B cell (primary cell): ENCODE measurements around the gene SLC25A13. TPM values are rescaled to one million over a fixed set of nuclear protein-coding genes. Genes with fewer than 3 reads are reported as not detected.

ENCODE experiments used
- ATAC-seq: fragments of 200-7000 bp; cut with Tn5 transposase; one replicate; pipeline ENCODE4 v1.10.0; 2021; ENCODE audit warnings: low read depth, mild to moderate bottlenecking, moderate number of reproducible peaks, moderate library complexity
- CTCF ChIA-PET: fragments of 350-600 bp; sonication (Branson Sonifier 250); formaldehyde crosslinking; loops from one replicate; lab custom pipeline; 2021; ENCODE audit warnings: antibody characterized with exemption, inconsistent platforms; lab: Charles Lee
- POLR2A ChIA-PET: fragments of 350-600 bp; sonication (Branson Sonifier 250); formaldehyde crosslinking; loops from one replicate; lab custom pipeline; 2021; ENCODE audit warnings: antibody characterized with exemption; lab: Charles Lee
- DNase-seq: peaks from one replicate; pipeline ENCODE4 v3.0.0; 2013
- H2AFZ ChIP-seq: 2 replicates; pipeline ENCODE4 v1.6.1; 2012; ENCODE audit warnings: mild to moderate bottlenecking, low read depth, low read length; ENCODE audit not compliant: insufficient read depth, poor library complexity, severe bottlenecking
- H3K27ac ChIP-seq, 2 donors: 1 replicate in 1 of 2; 2 replicates in 1 of 2; pipeline ENCODE4 v1.5.1; 2012 to 2013; ENCODE audit warnings: low read length in 2 of 2, mild to moderate bottlenecking in 2 of 2, moderate library complexity in 1 of 2
- H3K27me3 ChIP-seq, 4 experiments: fragments of 200-600 bp in 1 of 4; sonication (generic) in 1 of 4; replicated peaks in 1 of 4; 1 replicate in 2 of 4; 2 replicates in 2 of 4; pipeline versions ENCODE4 v1.6.1 to v1.7.0; 2013 to 2016; ENCODE audit warnings: low read length in 3 of 4, mild to moderate bottlenecking in 2 of 4, mixed read lengths in 1 of 4, moderate library complexity in 1 of 4; ENCODE audit not compliant: insufficient read depth in 4 of 4, control insufficient read depth in 3 of 4; ENCODE audit errors: control extremely low read depth in 1 of 4
- H3K36me3 ChIP-seq, 2 experiments: replicated peaks in 1 of 2; 1 replicate in 1 of 2; 2 replicates in 1 of 2; pipeline versions ENCODE4 v1.6.1 to v1.7.1; 2013; ENCODE audit warnings: low read length in 1 of 2; ENCODE audit not compliant: insufficient read depth in 2 of 2, control insufficient read depth in 1 of 2; ENCODE audit errors: control extremely low read depth in 1 of 2, extremely low read depth in 1 of 2
- H3K4me1 ChIP-seq, 2 donors: fragments of 200-600 bp in 1 of 2; sonication (generic) in 1 of 2; 1 replicate in 1 of 2; 2 replicates in 1 of 2; pipeline versions ENCODE4 v1.5.1 to v1.6.1; 2013 to 2017; ENCODE audit warnings: low read length in 2 of 2; ENCODE audit not compliant: control insufficient read depth in 2 of 2, insufficient read depth in 2 of 2
- H3K4me2 ChIP-seq: replicated peaks from 2 replicates; pipeline ENCODE3; 2012; ENCODE audit warnings: mild to moderate bottlenecking, low read depth, low read length; ENCODE audit not compliant: poor library complexity, severe bottlenecking
- H3K4me3 ChIP-seq, 5 experiments: fragments of 200-600 bp in 1 of 5; sonication (generic) in 1 of 5; 1 replicate in 3 of 5; 2 replicates in 2 of 5; pipeline versions ENCODE4 v1.5.1 to v1.7.0; 2011 to 2016; ENCODE audit warnings: low read length in 4 of 5, mild to moderate bottlenecking in 4 of 5, low read depth in 2 of 5, control low read depth in 1 of 5, moderate library complexity in 1 of 5; ENCODE audit not compliant: insufficient read depth in 1 of 5; ENCODE audit errors: control extremely low read depth in 1 of 5, extremely low read depth in 1 of 5
- H3K79me2 ChIP-seq: fragments of 200-600 bp; sonication (generic); one replicate; pipeline ENCODE4 v1.6.0; 2016; ENCODE audit warnings: low read length; ENCODE audit not compliant: control insufficient read depth, insufficient read depth
- H3K9ac ChIP-seq: fragments of 200-600 bp; sonication (generic); 2 replicates; pipeline ENCODE4 v1.6.1; 2017; ENCODE audit warnings: mild to moderate bottlenecking, low read length, moderate library complexity
- H3K9me3 ChIP-seq, 3 donors: one replicate each; pipeline versions ENCODE4 v1.6.1 to v1.7.1; 2013; ENCODE audit warnings: low read length in 2 of 3; ENCODE audit not compliant: control insufficient read depth in 2 of 3, insufficient read depth in 1 of 3; ENCODE audit errors: control extremely low read depth in 1 of 3
- H4K20me1 ChIP-seq: 2 replicates; pipeline ENCODE4 v1.6.0; 2012; ENCODE audit warnings: mild to moderate bottlenecking, low read length; ENCODE audit not compliant: insufficient read depth, control insufficient read depth, poor library complexity, severe bottlenecking
- H3K27ac Mint-ChIP-seq: one replicate; pipeline ENCODE4 v1.8.0; 2021; ENCODE audit warnings: mixed read lengths
- H3K27me3 Mint-ChIP-seq: one replicate; pipeline ENCODE4 v1.8.0; 2021; ENCODE audit warnings: mixed read lengths
- H3K4me1 Mint-ChIP-seq: one replicate; pipeline ENCODE4 v1.8.0; 2021; ENCODE audit warnings: mixed read lengths
- H3K4me3 Mint-ChIP-seq: one replicate; pipeline ENCODE4 v1.8.0; 2021; ENCODE audit warnings: mixed read lengths
- H3K9me3 Mint-ChIP-seq: one replicate; pipeline ENCODE4 v1.8.0; 2022; ENCODE audit warnings: mixed read lengths; ENCODE audit not compliant: insufficient read depth
- EZH2 ChIP-seq: IDR thresholded peaks from 2 replicates; pipeline ENCODE4 v1.6.1; 2012; ENCODE audit warnings: borderline replicate concordance, low read depth, mild to moderate bottlenecking, moderate library complexity, low read length; ENCODE audit not compliant: insufficient read depth, poor library complexity, severe bottlenecking
- WGBS: methylation state at CpG from one replicate; pipeline ENCODE4 v1.1.5; 2013; ENCODE audit warnings: missing lambda C conversion rate; ENCODE audit not compliant: insufficient coverage; 5-methylcytosine and 5-hydroxymethylcytosine counted together
- intact Hi-C: fragments of 100-400 bp; cut with micrococcal nuclease; formaldehyde crosslinking; loops from one replicate; pipeline ENCODE4 v1.10.0; 2022
- polyA plus RNA-seq: library from polyadenylated mRNA; depleted of rRNA; stranded (reverse); fragments of >200 nt; gene quantifications from 2 replicates; pipeline ENCODE4 v1.2.3, GENCODE V29; 2012
- total RNA-seq, 2 donors: library from RNA; stranded (reverse); fragments of 120-200 nt in 1 of 2; gene quantifications; 1 replicate in 1 of 2; 2 replicates in 1 of 2; pipeline versions ENCODE4 v1.2.3 to v1.2.4, GENCODE V29; 2013 to 2022
- TF ChIP-seq, protein P1 (sequence below): fragments of 200-600 bp; IDR thresholded peaks from one replicate; pipeline ENCODE4 v1.8.0; 2022; ENCODE audit warnings: antibody characterized with exemption, mild to moderate bottlenecking

Gene SLC25A13
- total and polyA plus RNA-seq, 2 donors (not counting 1 experiment from before 2014, with no cell fraction given) = 12.5 to 30.9 TPM

DNA sequence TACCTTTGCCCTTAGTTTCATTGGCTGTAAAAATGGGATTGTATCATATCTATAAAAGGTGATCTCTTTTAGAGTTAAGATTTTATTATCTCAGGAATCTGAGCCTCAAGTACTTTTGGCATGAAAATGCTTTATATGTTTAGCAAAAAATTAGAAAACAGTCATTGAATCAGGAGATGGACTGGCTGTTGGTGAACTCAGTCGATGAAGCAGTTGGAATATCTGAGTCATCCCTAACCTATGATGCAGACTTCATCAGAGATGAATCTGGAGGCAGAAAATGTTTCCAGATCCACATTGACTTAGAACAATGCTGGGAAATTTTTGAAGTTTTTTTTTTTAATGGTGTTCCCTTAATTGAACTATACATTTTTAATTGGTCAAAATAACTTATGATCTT lies 228.5 kb downstream of the SLC25A13 start:
- ATAC-seq = no peak
- WGBS = 80% methylated on average over 1 of the region's 1 CpG
- H3K4me2 ChIP-seq = no peak overlapping the region
- no peaks in the 10 kb centered on the region for H3K4me1 ChIP-seq
- H3K9ac ChIP-seq = no peak overlapping the region
- TF ChIP-seq, protein P1, sequence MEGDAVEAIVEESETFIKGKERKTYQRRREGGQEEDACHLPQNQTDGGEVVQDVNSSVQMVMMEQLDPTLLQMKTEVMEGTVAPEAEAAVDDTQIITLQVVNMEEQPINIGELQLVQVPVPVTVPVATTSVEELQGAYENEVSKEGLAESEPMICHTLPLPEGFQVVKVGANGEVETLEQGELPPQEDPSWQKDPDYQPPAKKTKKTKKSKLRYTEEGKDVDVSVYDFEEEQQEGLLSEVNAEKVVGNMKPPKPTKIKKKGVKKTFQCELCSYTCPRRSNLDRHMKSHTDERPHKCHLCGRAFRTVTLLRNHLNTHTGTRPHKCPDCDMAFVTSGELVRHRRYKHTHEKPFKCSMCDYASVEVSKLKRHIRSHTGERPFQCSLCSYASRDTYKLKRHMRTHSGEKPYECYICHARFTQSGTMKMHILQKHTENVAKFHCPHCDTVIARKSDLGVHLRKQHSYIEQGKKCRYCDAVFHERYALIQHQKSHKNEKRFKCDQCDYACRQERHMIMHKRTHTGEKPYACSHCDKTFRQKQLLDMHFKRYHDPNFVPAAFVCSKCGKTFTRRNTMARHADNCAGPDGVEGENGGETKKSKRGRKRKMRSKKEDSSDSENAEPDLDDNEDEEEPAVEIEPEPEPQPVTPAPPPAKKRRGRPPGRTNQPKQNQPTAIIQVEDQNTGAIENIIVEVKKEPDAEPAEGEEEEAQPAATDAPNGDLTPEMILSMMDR = no peak
- TF ChIP-seq EZH2 = no peak
- H3K9me3 ChIP-seq = no peaks in the 10 kb centered on the region
- no peak overlapping the region for H2AFZ ChIP-seq
- no peak overlapping the region for H3K4me3 ChIP-seq
- no peak overlapping the region for H3K27ac ChIP-seq
- intact Hi-C loops = no loop called here
- no peaks in the 10 kb centered on the region for H3K9me3 Mint-ChIP-seq
- no peak overlapping the region for H3K4me3 Mint-ChIP-seq
- DNase-seq = no peak
- no peaks in the 10 kb centered on the region for H3K4me1 Mint-ChIP-seq
- ChIA-PET CTCF (no interaction called here), POLR2A (no interaction called here)
- H3K27me3 Mint-ChIP-seq = peaks cover 21% of the 10 kb centered on the region
- no peaks in the 10 kb centered on the region for H3K79me2 ChIP-seq
- H3K27ac Mint-ChIP-seq = no peak overlapping the region
- no peaks in the 10 kb centered on the region for H4K20me1 ChIP-seq
- H3K27me3 ChIP-seq = no peaks in the 10 kb centered on the region
- H3K36me3 ChIP-seq = no peaks in the 10 kb centered on the region

DNA sequence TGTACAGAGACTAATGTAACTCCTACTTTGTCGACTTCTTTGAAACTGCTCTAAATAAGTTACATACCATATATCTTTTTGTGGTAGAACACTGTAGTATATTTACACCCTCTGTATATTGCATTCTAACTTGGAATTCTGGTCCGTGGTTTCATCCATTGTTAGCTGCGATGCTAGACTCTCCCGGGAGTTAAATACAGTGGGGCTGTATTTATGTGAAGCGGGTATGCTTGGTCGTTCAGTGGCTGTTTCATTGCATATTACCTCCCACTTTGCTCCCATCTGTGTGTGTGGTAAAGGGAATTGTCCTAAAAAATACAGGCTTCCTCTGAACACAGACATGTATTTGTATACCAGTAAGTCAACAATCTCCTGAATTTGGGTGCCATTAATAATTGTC lies 231.1 kb downstream of the SLC25A13 start:
- no peak for ATAC-seq
- H3K9ac ChIP-seq = no peak overlapping the region
- POLR2A ChIA-PET = no interaction called here
- no peaks in the 10 kb centered on the region for H3K27me3 ChIP-seq
- H4K20me1 ChIP-seq = no peaks in the 10 kb centered on the region
- H3K4me3 Mint-ChIP-seq = no peak overlapping the region
- intact Hi-C loops = no loop called here
- H2AFZ ChIP-seq = no peak overlapping the region
- TF ChIP-seq EZH2 = no peak
- TF ChIP-seq, protein P1 = no peak
- no peak overlapping the region for H3K4me3 ChIP-seq
- no peaks in the 10 kb centered on the region for H3K36me3 ChIP-seq
- H3K9me3 Mint-ChIP-seq = no peaks in the 10 kb centered on the region
- H3K9me3 ChIP-seq = no peaks in the 10 kb centered on the region
- no CpG with 5 or more reads among the region's 6 CpGs for WGBS
- H3K27me3 Mint-ChIP-seq = peaks cover 13% of the 10 kb centered on the region
- CTCF ChIA-PET = no interaction called here
- no peaks in the 10 kb centered on the region for H3K4me1 Mint-ChIP-seq
- no peak for DNase-seq
- no peaks in the 10 kb centered on the region for H3K4me1 ChIP-seq
- H3K4me2 ChIP-seq = no peak overlapping the region
- no peak overlapping the region for H3K27ac Mint-ChIP-seq
- H3K27ac ChIP-seq = no peak overlapping the region
- H3K79me2 ChIP-seq = no peaks in the 10 kb centered on the region
